Measurements from ENCODE around the gene SGMS2.

DNA sequence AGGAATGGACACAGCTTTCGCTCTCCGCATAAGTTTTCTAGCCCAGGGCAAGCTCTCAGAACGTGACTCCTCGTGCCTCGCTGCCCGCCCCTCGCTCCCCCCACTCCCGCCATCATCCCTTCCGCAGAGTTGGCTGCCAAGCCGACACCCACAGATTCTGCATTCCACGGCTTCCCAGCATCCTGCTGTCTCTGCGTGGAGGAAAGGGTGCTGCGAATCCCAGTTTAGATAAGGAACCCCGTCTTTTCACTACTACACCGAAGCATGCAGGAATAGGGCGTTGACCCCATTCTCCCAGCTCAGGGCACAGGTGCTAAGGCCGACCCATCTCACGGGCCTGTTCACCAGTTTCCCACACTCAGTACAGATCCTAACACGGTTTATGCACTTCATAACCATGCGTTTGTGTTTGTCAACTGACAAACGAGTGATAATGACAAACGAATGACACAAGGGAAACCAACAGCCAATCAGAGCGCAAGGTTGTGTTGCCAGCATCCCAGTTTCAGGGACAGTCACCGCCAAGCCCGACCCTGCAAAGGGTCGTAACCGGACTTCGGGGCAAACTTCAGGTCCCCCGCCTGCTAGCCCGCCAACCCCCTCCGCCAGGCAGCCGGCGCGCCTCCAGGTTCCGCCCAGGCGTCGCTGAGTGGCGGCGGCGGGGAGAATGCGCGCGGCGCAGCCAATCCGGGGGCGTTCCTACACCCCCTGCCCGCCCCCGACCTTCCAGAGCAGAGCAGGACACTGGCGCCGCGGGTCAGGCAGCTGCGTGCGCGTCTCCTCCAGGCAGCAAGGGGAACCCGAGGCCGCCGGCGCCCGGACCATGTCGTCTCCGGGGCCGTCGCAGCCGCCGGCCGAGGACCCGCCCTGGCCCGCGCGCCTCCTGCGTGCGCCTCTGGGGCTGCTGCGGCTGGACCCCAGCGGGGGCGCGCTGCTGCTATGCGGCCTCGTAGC lies 106.4 kb downstream of the SGMS2 start, which contains the start of gene CYP2U1:
- TF ChIP-seq, protein P1, sequence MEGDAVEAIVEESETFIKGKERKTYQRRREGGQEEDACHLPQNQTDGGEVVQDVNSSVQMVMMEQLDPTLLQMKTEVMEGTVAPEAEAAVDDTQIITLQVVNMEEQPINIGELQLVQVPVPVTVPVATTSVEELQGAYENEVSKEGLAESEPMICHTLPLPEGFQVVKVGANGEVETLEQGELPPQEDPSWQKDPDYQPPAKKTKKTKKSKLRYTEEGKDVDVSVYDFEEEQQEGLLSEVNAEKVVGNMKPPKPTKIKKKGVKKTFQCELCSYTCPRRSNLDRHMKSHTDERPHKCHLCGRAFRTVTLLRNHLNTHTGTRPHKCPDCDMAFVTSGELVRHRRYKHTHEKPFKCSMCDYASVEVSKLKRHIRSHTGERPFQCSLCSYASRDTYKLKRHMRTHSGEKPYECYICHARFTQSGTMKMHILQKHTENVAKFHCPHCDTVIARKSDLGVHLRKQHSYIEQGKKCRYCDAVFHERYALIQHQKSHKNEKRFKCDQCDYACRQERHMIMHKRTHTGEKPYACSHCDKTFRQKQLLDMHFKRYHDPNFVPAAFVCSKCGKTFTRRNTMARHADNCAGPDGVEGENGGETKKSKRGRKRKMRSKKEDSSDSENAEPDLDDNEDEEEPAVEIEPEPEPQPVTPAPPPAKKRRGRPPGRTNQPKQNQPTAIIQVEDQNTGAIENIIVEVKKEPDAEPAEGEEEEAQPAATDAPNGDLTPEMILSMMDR (IDR thresholded peaks at IDR 0.05), result no peak
- TF ChIP-seq FOXK1 (CRISPR knock-in tag; IDR thresholded peaks at IDR 0.05) (peak; percentile 84), ZNF671 (CRISPR knock-in tag; IDR thresholded peaks at IDR 0.05) (no peak), SP1 (CRISPR knock-in tag; conservative IDR thresholded peaks at IDR 0.05) (peak; percentile 84)
- TF ChIP-seq, protein P2, sequence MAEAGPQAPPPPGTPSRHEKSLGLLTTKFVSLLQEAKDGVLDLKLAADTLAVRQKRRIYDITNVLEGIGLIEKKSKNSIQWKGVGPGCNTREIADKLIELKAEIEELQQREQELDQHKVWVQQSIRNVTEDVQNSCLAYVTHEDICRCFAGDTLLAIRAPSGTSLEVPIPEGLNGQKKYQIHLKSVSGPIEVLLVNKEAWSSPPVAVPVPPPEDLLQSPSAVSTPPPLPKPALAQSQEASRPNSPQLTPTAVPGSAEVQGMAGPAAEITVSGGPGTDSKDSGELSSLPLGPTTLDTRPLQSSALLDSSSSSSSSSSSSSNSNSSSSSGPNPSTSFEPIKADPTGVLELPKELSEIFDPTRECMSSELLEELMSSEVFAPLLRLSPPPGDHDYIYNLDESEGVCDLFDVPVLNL (CRISPR knock-in tag; IDR thresholded peaks at IDR 0.05; ENCODE audit: borderline replicate concordance, low read depth), result peak; percentile 82
- TF ChIP-seq, protein P3, sequence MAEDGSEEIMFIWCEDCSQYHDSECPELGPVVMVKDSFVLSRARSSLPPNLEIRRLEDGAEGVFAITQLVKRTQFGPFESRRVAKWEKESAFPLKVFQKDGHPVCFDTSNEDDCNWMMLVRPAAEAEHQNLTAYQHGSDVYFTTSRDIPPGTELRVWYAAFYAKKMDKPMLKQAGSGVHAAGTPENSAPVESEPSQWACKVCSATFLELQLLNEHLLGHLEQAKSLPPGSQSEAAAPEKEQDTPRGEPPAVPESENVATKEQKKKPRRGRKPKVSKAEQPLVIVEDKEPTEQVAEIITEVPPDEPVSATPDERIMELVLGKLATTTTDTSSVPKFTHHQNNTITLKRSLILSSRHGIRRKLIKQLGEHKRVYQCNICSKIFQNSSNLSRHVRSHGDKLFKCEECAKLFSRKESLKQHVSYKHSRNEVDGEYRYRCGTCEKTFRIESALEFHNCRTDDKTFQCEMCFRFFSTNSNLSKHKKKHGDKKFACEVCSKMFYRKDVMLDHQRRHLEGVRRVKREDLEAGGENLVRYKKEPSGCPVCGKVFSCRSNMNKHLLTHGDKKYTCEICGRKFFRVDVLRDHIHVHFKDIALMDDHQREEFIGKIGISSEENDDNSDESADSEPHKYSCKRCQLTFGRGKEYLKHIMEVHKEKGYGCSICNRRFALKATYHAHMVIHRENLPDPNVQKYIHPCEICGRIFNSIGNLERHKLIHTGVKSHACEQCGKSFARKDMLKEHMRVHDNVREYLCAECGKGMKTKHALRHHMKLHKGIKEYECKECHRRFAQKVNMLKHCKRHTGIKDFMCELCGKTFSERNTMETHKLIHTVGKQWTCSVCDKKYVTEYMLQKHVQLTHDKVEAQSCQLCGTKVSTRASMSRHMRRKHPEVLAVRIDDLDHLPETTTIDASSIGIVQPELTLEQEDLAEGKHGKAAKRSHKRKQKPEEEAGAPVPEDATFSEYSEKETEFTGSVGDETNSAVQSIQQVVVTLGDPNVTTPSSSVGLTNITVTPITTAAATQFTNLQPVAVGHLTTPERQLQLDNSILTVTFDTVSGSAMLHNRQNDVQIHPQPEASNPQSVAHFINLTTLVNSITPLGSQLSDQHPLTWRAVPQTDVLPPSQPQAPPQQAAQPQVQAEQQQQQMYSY (CRISPR knock-in tag; IDR thresholded peaks at IDR 0.05), result no peak; the same call in 1 of the 2 replicates
